ENCODE data around the gene CTNNA3. TPM values are rescaled to one million over a fixed set of nuclear protein-coding genes. Genes with fewer than 3 reads are reported as not detected.
A peak's percentile ranks its signal among the peaks of the same experiment; 100 is the strongest.

The CTNNA3 gene
- total RNA-seq, 1 experiment from 2014 or later: 0.85 TPM

DNA sequence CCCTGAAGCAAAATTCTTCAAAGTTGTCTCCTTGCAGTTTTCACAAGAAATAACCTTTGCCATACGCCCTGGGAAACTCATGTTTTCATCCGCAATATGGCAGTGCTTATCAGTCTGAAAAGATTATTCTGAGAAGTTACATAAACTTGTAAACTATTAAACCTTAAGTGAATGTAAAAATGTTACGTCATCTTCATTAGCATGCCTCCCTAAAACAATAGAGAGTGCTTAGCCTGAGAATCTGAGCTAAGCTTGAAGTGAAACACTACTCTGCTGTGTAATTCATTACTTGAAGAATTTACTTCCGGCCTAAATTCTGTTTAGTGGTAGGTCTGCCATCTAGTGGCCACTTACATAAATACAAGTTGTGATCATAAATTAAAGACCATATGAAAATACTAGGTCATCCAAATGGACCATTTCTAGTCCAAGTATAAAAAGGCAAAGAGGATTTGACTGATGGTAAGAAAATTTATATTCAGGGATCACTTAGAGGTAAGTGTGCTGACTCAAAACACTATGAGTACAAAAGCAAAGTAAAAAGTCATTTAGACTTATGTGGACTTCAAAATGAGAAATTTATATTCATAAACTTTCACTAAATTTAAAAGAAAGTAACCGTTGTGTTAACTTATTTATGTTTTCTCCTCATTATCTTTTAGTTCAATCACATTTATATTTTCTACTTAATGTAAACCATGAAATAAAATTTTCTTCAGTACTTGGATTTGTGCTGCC lies 1515.2 kb downstream of the CTNNA3 start:
- ChIA-PET POLR2A (no interaction called here), CTCF (no interaction called here)
- in situ Hi-C loops (cut with HindIII; ENCODE audit: low pct_unique_long_range_greater_than_20kb, low sequenced_read_pairs): no loop called here
- no TSS peak for BruUV-seq (replicated peaks)
- no peaks in the 10 kb centered on the region for H3K4me1 ChIP-seq (ENCODE audit: control insufficient read depth, insufficient read depth, low read length)
- H3K4me3 ChIP-seq (ENCODE audit: low read depth in 2 of 2, low read length in 2 of 2): no peak overlapping the region
- DNase-seq (ENCODE audit: low read depth, low spot score): peak; percentile 25
- TF ChIP-seq, protein P1, sequence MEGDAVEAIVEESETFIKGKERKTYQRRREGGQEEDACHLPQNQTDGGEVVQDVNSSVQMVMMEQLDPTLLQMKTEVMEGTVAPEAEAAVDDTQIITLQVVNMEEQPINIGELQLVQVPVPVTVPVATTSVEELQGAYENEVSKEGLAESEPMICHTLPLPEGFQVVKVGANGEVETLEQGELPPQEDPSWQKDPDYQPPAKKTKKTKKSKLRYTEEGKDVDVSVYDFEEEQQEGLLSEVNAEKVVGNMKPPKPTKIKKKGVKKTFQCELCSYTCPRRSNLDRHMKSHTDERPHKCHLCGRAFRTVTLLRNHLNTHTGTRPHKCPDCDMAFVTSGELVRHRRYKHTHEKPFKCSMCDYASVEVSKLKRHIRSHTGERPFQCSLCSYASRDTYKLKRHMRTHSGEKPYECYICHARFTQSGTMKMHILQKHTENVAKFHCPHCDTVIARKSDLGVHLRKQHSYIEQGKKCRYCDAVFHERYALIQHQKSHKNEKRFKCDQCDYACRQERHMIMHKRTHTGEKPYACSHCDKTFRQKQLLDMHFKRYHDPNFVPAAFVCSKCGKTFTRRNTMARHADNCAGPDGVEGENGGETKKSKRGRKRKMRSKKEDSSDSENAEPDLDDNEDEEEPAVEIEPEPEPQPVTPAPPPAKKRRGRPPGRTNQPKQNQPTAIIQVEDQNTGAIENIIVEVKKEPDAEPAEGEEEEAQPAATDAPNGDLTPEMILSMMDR (IDR thresholded peaks at IDR 0.05): peak; percentile 69; the same call in 1 of the 2 replicates
- TF ChIP-seq POLR2AphosphoS5 (IDR thresholded peaks at IDR 0.05; ENCODE audit: low read depth, low read length) (no peak), TCF7L2 (IDR thresholded peaks at IDR 0.05; ENCODE audit: low read depth, low read length) (no peak), SIN3A (IDR thresholded peaks at IDR 0.05; ENCODE audit: borderline replicate concordance, insufficient read depth, low read depth, low read length) (no peak)
- TF ChIP-seq, protein P2, sequence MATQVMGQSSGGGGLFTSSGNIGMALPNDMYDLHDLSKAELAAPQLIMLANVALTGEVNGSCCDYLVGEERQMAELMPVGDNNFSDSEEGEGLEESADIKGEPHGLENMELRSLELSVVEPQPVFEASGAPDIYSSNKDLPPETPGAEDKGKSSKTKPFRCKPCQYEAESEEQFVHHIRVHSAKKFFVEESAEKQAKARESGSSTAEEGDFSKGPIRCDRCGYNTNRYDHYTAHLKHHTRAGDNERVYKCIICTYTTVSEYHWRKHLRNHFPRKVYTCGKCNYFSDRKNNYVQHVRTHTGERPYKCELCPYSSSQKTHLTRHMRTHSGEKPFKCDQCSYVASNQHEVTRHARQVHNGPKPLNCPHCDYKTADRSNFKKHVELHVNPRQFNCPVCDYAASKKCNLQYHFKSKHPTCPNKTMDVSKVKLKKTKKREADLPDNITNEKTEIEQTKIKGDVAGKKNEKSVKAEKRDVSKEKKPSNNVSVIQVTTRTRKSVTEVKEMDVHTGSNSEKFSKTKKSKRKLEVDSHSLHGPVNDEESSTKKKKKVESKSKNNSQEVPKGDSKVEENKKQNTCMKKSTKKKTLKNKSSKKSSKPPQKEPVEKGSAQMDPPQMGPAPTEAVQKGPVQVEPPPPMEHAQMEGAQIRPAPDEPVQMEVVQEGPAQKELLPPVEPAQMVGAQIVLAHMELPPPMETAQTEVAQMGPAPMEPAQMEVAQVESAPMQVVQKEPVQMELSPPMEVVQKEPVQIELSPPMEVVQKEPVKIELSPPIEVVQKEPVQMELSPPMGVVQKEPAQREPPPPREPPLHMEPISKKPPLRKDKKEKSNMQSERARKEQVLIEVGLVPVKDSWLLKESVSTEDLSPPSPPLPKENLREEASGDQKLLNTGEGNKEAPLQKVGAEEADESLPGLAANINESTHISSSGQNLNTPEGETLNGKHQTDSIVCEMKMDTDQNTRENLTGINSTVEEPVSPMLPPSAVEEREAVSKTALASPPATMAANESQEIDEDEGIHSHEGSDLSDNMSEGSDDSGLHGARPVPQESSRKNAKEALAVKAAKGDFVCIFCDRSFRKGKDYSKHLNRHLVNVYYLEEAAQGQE (IDR thresholded peaks at IDR 0.05; ENCODE audit: insufficient read depth in 1 of 2, low read depth in 2 of 2, low read length in 1 of 2): no peak
- no peaks in the 10 kb centered on the region for H3K36me3 ChIP-seq (ENCODE audit: control insufficient read depth, insufficient read depth, low read length)
- H3K27ac ChIP-seq (ENCODE audit: low read length): no peak overlapping the region
- no peaks in the 10 kb centered on the region for H3K27me3 ChIP-seq (ENCODE audit: control insufficient read depth, insufficient read depth, low read length)
- H3K9me3 ChIP-seq (ENCODE audit: control insufficient read depth, insufficient read depth, low read depth, low read length): no peaks in the 10 kb centered on the region
- intact Hi-C loops (cut with micrococcal nuclease; ENCODE audit: unreplicated experiment): no loop called here
- ATAC-seq: no peak

DNA sequence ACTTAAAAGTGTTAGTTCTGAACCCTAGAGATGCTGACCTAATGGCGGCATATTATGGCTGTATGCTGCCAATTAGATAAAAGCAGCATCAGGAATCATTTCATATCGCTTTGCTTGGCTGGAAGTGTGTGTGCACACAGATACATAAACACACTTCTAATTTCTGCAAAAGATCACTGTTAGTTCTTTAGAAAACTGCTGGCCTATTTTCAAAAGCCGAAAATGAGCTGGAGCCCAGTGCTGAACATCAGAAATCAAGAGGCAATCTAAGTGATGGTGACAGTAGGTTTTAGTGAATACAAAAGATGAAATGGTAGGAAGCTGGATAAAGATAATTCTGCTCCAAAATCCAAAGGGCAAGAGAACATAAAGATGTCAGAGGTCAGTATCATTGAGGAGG lies 1516.0 kb downstream of the CTNNA3 start:
- CTCF ChIA-PET: interaction anchor here (0.6 kb wide), 1 partner anchor 9 kb away, joined by 3 read pairs; no protein-coding TSS in a partner anchor
- no TSS peak for BruUV-seq (replicated peaks)
- Histone ChIP-seq H3K27ac (ENCODE audit: low read length) (no peak overlapping the region; the same call in 1 of the 2 replicates), H3K36me3 (ENCODE audit: control insufficient read depth, insufficient read depth, low read length) (no peaks in the 10 kb centered on the region), H3K4me3 (ENCODE audit: low read depth in 2 of 2, low read length in 2 of 2) (no peak overlapping the region), H3K9me3 (ENCODE audit: control insufficient read depth, insufficient read depth, low read depth, low read length) (no peaks in the 10 kb centered on the region), H3K4me1 (ENCODE audit: control insufficient read depth, insufficient read depth, low read length) (no peaks in the 10 kb centered on the region), H3K27me3 (ENCODE audit: control insufficient read depth, insufficient read depth, low read length) (no peaks in the 10 kb centered on the region)
- ATAC-seq (no peak), DNase-seq (ENCODE audit: low read depth, low spot score) (no peak)
- intact Hi-C loops (cut with micrococcal nuclease; ENCODE audit: unreplicated experiment) (no loop called here), in situ Hi-C loops (cut with HindIII; ENCODE audit: low pct_unique_long_range_greater_than_20kb, low sequenced_read_pairs) (no loop called here)
- POLR2A ChIA-PET: no interaction called here
- TF ChIP-seq TCF7L2 (IDR thresholded peaks at IDR 0.05; ENCODE audit: low read depth, low read length) (no peak), SIN3A (IDR thresholded peaks at IDR 0.05; ENCODE audit: borderline replicate concordance, insufficient read depth, low read depth, low read length) (no peak), POLR2AphosphoS5 (IDR thresholded peaks at IDR 0.05; ENCODE audit: low read depth, low read length) (no peak)
- TF ChIP-seq, protein P1 (IDR thresholded peaks at IDR 0.05): no peak
- TF ChIP-seq, protein P2 (IDR thresholded peaks at IDR 0.05; ENCODE audit: insufficient read depth in 1 of 2, low read depth in 2 of 2, low read length in 1 of 2): no peak
